NCI-H2227 treated with DMSO at 0.1 percent for 48 hours (cell line): ENCODE data around the gene ACOD1.
A peak's percentile ranks its signal among the peaks of the same experiment; 100 is the strongest.
"Not testable (repeated sequence)": the region's sequence is repeated elsewhere in the genome, so short reads cannot be mapped to it uniquely, and the experiment has no call there.

Experiments used
- DNase-seq: peaks from one replicate; lab custom pipeline; 2025; lab: John Stamatoyannopoulos, UW

ACOD1 gene

GRCh38 chr13:76954538-76954937 is 6.2 kb downstream of the ACOD1 start:
- DNase-seq, result no peak

DNA sequence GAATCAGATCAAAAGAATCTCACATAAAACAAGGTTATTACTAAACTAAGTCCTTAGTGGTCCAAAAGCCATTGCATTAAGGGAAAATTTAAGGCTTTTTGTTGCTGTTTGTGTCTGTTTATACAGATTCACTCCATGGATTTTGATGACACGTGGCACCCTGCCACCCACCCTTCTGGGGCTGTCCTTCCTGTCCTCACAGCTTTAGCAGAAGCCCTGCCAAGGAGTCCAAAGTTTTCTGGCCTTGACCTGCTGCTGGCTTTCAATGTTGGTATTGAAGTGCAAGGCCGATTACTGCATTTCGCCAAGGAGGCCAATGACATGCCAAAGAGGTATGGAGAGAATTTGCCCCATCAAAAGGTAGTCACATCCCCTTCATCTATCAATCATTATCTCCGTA is 6.9 kb downstream of the ACOD1 start:
- DNase-seq, result no peak

DNA sequence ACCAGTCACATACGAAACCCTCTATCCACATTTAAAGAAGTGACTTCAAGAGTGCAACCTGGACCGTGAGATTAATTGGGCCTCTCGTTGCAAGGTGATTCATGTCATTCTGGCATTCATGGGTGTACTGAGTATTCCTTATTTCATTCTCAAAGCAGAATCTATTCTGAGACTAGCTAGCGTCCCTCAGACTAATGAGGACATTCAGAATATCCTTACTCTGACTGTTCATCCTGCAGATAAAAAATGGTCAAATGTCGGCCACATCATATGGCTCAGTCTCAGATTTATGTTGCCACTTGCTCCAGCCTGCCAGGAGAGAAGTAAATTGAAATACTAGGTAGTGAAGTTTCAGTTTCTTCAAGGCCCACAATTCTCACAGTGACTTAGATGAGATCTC is 7.3 kb downstream of the ACOD1 start:
- no peak for DNase-seq

- no peak for DNase-seq
Measured at GRCh38 chr13:76958841-76959432, 10.6 kb downstream of the ACOD1 start.

DNA sequence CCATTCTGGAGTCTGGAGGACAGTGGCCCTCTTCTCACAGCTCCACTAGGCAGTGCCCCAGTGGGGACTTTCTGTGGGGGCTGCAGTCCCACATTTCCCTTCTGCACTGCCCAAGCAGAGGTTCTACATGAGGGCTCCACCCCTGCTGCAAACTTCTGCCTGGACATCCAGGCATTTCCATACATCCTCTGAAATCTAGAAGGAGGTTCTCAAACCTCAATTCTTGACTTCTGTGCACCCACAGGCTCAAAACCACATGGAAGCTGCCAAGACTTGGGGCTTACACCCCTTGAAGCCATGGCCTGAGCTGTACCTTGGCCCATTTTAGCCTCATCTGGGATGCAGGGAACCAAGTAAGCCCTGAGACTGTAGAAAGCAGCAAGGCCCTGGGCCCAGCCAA is 11.4 kb downstream of the ACOD1 start:
- DNase-seq, result not testable (repeated sequence)

DNA sequence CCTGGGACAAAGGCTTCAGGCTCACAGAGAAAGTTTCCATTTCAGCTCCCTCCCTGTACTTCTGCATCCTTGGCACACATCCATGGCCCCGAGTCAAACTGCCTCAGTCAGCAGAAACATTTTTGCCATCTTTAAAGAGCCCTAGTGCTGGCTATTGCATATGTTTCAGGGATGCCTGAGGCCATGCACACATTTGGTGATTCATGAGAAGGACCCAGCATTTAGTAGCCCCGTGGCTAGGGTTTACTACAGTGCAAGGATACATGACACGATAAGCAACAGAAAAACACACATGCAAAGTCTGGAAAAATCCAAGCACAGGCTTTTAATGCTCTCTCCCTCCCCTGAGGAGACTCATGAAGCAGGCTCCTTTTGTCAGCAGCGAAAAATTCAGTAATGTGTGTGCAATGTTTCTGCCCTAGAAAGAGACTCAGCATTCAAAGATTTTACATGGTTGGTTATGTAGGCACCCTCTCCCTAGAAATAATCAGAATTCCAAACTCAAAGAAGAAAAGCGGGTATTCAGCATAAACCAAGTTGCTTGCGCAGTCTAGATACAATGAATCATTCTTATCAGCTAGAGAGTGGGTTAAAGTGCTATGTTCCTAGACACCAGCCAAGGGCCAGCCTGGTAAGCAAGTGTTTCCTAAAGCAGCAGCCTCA is 17.6 kb downstream of the ACOD1 start:
- no peak for DNase-seq

GRCh38 chr13:76967031-76967430 is 18.7 kb downstream of the ACOD1 start:
- no peak for DNase-seq

GRCh38 chr13:76968041-76968440 is 19.7 kb downstream of the ACOD1 start:
- DNase-seq, result no peak

DNA sequence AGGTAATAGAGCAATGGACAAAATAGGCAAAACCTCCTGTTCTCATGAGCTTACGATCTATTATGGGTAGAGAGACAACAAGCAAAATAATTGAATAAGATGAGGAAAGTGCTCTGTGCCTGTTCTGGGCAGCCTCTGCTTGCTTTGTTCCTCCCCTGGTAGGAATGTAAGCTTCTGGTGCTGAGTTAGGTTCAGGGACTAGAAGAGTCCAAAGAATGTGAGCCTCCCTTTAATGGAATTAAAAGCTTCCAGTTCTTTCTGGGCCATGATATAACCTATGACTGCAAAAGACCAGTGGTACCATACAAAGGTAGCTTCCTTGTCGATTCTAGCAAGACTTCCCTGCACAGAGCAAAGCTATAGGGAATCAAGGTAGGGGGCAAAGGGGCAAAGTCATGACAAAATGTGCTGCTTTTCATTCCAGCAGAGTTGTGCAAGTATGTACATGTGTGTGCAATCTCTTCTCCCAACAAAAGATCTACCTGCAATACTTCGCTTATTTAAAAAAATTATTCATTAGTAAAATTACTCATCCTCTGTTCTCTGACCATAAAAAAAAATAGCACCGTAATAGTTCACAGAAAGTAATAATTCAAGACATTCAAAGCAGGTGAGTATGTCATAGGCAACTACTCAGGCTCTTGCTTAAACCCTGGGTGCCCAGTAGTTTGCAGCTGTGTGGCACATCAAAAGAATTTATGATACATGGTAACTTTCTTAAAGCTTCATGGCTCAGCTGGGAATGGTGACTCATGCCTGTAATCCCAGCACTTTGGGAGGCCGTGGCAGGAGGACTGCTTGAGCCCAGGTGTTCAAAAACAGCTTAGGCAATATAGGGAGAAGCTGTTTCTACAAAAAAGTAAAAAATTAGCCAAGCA is 21.4 kb downstream of the ACOD1 start:
- DNase-seq, result no peak

- no peak for DNase-seq
Measured at GRCh38 chr13:76971215-76971614, 22.9 kb downstream of the ACOD1 start.

DNA sequence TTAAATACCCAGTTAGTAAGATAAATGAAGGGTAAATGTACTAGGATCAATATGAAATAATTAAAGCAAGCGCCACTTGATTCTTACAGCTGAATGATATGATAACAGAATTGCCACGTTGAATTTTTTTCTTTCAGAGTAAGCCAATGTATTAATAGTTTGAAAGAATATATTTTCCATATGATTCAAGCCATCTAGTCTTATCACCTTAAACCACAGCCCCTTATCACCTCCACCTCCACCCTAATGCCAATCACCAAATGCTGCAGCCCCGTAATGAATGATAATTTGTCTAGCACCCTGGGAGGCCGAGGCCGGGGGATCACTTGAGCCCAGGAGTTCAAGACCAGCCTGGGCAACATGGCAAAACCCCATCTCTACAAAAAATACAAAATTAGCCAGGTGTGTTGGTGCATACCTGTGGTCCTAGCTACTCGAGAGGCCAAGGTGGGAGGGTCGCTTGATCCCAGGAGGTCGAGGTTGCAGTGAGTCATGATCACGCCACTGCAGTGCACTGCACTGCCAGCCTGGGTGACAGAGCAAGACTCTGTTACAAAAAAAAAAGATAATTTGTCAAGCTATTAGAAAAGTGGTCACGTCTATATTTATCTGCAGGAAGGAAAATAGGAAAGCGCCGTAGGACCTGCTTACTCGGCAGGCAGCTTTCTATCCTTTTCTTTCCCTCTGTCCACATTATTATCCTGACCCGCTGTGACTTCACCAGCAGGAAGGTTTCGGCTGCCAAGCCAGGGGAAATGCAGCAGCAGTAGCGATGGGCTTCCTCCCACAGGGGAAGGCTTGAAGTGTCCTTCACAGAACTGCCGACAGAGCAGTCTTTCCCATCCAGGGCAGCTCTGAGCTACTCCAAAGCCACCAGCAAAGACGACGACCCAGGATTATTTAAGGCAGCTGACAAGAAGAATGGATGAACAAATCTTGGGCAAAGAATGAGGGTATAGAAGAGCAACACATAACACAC is 23.8 kb downstream of the ACOD1 start:
- DNase-seq, result peak; percentile 1

DNA sequence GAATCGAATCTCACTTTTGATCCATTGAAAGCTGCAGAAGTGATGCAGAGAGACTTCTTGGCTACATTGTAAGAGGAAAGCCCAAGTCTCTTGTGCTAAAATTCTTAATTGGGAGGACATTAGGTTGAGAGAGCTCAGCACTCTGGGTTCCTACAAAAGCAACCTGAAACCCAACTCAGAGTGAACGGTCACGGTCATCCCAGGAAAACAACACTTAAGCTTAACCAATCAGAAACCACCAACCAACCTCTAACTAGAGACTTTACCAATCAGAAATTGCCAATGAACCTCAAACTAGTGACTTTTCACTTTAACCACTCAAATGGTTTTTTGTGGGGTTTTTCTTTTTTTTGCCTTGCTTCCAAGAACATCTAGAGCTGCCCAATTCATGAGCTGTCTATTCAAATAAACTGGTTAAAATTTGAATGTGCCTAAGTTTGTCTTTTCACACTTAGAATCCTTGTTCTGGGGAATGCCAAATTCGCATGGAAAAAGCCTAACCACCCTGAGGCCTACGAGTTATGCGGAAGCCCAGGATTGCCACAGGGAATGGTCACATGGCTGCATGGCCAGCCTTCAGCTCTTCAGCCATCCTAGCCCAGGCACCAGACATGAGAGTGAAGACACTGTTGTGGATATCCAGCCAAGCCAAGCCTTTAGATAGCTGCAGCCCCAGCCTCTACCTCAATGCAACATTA is 25.8 kb downstream of the ACOD1 start:
- DNase-seq, result no peak

GRCh38 chr13:76974618-76974975 is 26.3 kb downstream of the ACOD1 start:
- DNase-seq, result no peak

DNA sequence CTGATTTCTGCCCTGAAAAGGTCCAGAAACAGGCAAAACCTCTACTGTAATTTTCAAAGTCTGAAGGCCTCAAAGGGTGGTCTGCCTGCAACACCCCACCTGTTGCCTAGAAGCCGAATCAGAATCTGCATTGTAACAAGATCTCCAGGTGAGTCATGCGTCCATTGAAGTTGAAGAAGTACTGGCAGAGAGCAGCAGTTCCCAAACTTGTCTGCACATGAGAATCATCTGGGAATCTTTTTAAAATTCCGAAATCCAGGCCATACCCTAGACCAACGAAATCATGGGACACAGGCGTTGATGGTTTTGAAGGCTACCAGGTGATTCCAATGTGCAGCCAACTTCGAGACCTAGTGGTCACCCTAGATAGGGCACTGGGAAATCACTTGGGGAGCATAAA is 27.6 kb downstream of the ACOD1 start:
- DNase-seq, result no peak

- no peak for DNase-seq
Measured at GRCh38 chr13:76976490-76976889, 28.2 kb downstream of the ACOD1 start.

- DNase-seq, result no peak
Measured at GRCh38 chr13:76976929-76977328, 28.6 kb downstream of the ACOD1 start.

GRCh38 chr13:76980075-76980718 is 31.9 kb downstream of the ACOD1 start:
- DNase-seq, result peak; percentile 29

GRCh38 chr13:76982061-76982460 is 33.8 kb downstream of the ACOD1 start:
- DNase-seq, result no peak

GRCh38 chr13:76983676-76984075 is 35.4 kb downstream of the ACOD1 start:
- DNase-seq, result no peak

DNA sequence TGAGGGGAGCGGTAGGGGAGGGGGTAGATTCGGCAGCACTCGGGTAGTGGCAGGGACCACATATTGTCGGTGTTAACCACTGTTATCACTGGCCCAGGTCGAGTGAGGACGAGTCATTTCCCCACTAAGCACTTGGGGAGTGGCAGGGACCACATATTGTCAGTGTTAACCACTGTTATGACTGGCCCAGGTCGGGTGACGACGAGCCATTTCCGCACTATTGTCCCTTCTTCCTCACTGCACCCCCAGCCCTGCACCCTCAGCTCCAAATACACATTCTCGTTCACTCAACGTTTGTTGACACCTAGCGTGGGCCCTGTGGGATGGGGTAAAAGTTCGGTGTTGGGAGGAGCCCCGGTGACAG is 43.1 kb downstream of the ACOD1 start:
- DNase-seq, result no peak
